HepG2 (cell line): ENCODE data around the gene WDCP. TPM values are rescaled to one million over a fixed set of nuclear protein-coding genes. Genes with fewer than 3 reads are reported as not detected.

Experiments used
- AGO2 ChIP-seq: fragments of 200-400 bp; formaldehyde crosslinking; optimal IDR thresholded peaks from 2 replicates; pipeline ENCODE3; 2017; ENCODE audit warnings: mild to moderate bottlenecking, low read depth, low read length, moderate library complexity
- BCL6 ChIP-seq: IDR thresholded peaks from 2 replicates; pipeline ENCODE4 v1.6.1; 2016; ENCODE audit warnings: missing genetic modification reagents, missing compliant biosample characterization
- CBX1 ChIP-seq: IDR thresholded peaks from one replicate; pipeline ENCODE4 v1.6.1; 2016; ENCODE audit warnings: antibody characterized with exemption, low read depth
- ERF ChIP-seq: IDR thresholded peaks from 2 replicates; pipeline ENCODE4 v1.6.1; 2018; ENCODE audit warnings: missing biosample characterization, missing genetic modification reagents
- ESRRA ChIP-seq: sonication (generic); formaldehyde crosslinking; IDR thresholded peaks from 2 replicates; pipeline ENCODE4 v1.5.1; 2020; ENCODE audit warnings: mild to moderate bottlenecking, low read depth, missing genetic modification reagents
- JARID2 ChIP-seq: sonication (generic); formaldehyde crosslinking; IDR thresholded peaks from 2 replicates; pipeline ENCODE4 v1.8.1; 2023; ENCODE audit warnings: missing genetic modification reagents, inconsistent platforms; ENCODE audit not compliant: insufficient replicate concordance
- KDM1A ChIP-seq: IDR thresholded peaks from 2 replicates; pipeline ENCODE4 v1.6.1; 2016; ENCODE audit warnings: missing compliant biosample characterization
- KLF11 ChIP-seq: IDR thresholded peaks from 2 replicates; pipeline ENCODE4 v1.6.1; 2016; ENCODE audit warnings: missing compliant biosample characterization
- KMT2A ChIP-seq: sonication (generic); formaldehyde crosslinking; IDR thresholded peaks from 2 replicates; pipeline ENCODE4 v1.4.0; 2020; ENCODE audit warnings: missing genetic modification reagents
- MXD4 ChIP-seq: IDR thresholded peaks from 2 replicates; pipeline ENCODE4 v1.6.1; 2016; ENCODE audit warnings: mild to moderate bottlenecking, missing biosample characterization, missing genetic modification reagents
- NAIF1 ChIP-seq: sonication (generic); formaldehyde crosslinking; IDR thresholded peaks from 2 replicates; pipeline ENCODE4 v1.5.0; 2020; ENCODE audit warnings: mild to moderate bottlenecking, missing genetic modification reagents, borderline replicate concordance
- NR1H2 ChIP-seq: sonication (generic); formaldehyde crosslinking; IDR thresholded peaks from 2 replicates; pipeline ENCODE4 v1.8.1; 2022; ENCODE audit warnings: low read depth, missing genetic modification reagents, borderline replicate concordance
- PAF1 ChIP-seq: IDR thresholded peaks from 2 replicates; pipeline ENCODE4 v1.6.1; 2016; ENCODE audit warnings: missing genetic modification reagents, missing compliant biosample characterization
- TBP ChIP-seq: sonication (generic); formaldehyde crosslinking; IDR thresholded peaks from 2 replicates; pipeline ENCODE4 v1.5.0; 2020; ENCODE audit warnings: missing genetic modification reagents
- ZBTB21 ChIP-seq: sonication (generic); formaldehyde crosslinking; IDR thresholded peaks from 2 replicates; pipeline ENCODE4 v1.4.0; 2020; ENCODE audit warnings: missing genetic modification reagents
- ZNF205 ChIP-seq: IDR thresholded peaks from 2 replicates; pipeline ENCODE4 v1.6.1; 2018; ENCODE audit warnings: missing biosample characterization, missing genetic modification reagents
- ZNF354B ChIP-seq: sonication (generic); formaldehyde crosslinking; IDR thresholded peaks from 2 replicates; pipeline ENCODE4 v1.8.0; 2022; ENCODE audit warnings: mild to moderate bottlenecking, missing genetic modification reagents
- ZNF557 ChIP-seq: sonication (generic); formaldehyde crosslinking; IDR thresholded peaks from 2 replicates; pipeline ENCODE4 v1.4.0; 2020; ENCODE audit warnings: missing genetic modification reagents
- ZNF569 ChIP-seq: sonication (generic); formaldehyde crosslinking; IDR thresholded peaks from 2 replicates; pipeline ENCODE4 v1.5.0; 2020; ENCODE audit warnings: mild to moderate bottlenecking, missing genetic modification reagents, moderate library complexity, borderline replicate concordance
- polyA plus RNA-seq, 8 experiments: library from polyadenylated mRNA; depleted of rRNA in 3 of 8; stranded (reverse) in 7 of 8; unstranded in 1 of 8; fragments of >200 nt; fragmentation: Illumina TruSeq in 4 of 8; extraction: Trizol in 4 of 8; gene quantifications; 2 replicates each; pipeline versions ENCODE4 v1.2.1 to v1.2.3, GENCODE V29; 2011 to 2016; ENCODE audit warnings: low read depth in 4 of 8, missing spikeins in 1 of 8, mixed read lengths in 1 of 8; ENCODE audit not compliant: insufficient read depth in 1 of 8
- total RNA-seq, 5 experiments: library from RNA; depleted of rRNA; stranded (reverse); fragments of >200 nt; fragmentation: Illumina TruSeq; extraction: Trizol; gene quantifications; 2 replicates each; pipeline ENCODE4 v1.2.3, GENCODE V29; 2016; ENCODE audit warnings: low read depth in 1 of 5
- TF ChIP-seq, protein P1 (sequence below): sonication (generic); formaldehyde crosslinking; IDR thresholded peaks from 2 replicates; pipeline ENCODE4 v1.4.0; 2020; ENCODE audit warnings: mild to moderate bottlenecking, missing genetic modification reagents
- TF ChIP-seq, protein P2 (sequence below): sonication (generic); formaldehyde crosslinking; IDR thresholded peaks from 2 replicates; pipeline ENCODE4 v1.4.0; 2020; ENCODE audit warnings: low read depth, missing genetic modification reagents
- TF ChIP-seq, protein P3 (sequence below): sonication (generic); formaldehyde crosslinking; IDR thresholded peaks from 2 replicates; pipeline ENCODE4 v1.5.0; 2020; ENCODE audit warnings: missing genetic modification reagents, mild to moderate bottlenecking, borderline replicate concordance
- TF ChIP-seq, protein P4 (sequence below): sonication (generic); formaldehyde crosslinking; IDR thresholded peaks from 2 replicates; pipeline ENCODE4 v1.4.0; 2020; ENCODE audit warnings: mild to moderate bottlenecking, missing genetic modification reagents

WDCP gene
- total and polyA plus RNA-seq, 2 of the 13 experiments (the other 11 are each of a cell fraction or from before 2014, with no cell fraction given), result 17.4 to 22.6 TPM

DNA sequence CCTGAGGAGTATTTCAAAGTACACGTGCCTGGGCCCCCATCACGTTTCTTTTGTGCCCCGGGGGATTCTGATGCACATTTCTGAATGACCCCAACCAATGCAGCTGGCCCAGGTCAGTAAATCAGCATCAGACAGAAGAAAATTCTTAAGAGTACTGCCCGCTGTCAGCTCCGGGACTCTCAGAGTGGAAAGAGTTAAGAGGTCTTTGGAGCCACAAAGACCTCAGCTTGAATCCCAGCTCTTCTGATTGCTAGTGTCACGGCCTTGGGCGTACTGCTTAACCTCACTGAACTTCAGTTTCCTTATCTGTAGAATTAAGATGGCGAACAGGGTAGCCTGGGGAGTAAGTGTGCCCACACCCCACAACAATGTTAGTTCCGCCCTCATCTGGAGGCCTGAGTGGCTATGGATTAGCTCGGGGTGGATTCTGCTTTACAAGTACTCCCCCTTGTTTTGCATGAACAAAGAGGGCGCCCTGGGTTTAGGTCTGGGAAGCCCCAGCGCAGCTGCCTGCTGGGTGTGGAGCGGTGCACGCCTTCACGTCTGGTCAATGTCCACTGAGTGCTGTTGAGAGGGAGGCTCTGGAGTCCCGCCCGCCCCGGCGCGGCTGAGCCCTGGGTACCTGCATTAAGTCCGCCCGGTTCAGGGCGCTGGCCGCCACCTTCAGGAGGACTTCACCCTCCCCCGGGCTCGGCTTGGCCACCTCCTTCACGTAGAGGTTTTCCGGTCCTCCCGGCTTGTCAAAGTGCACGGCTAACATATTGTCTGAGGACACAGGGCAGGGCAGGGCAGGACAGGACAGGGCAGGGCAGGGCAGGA is 36.6 kb upstream of the WDCP start (continued):
- TF ChIP-seq TBP, result 0 out of 2 replicates have a peak, but pooled peaks have one; percentile 33
- peak; percentile 56; the same call in 1 of the 2 replicates for TF ChIP-seq ZBTB21 (CRISPR knock-in tag)
- TF ChIP-seq ERF (CRISPR knock-in tag), result peak; percentile 67; the same call in 1 of the 2 replicates
- TF ChIP-seq NR1H2 (CRISPR knock-in tag), result no peak
- TF ChIP-seq ESRRA (CRISPR knock-in tag), result peak; percentile 88; the same call in 1 of the 2 replicates
- TF ChIP-seq AGO2, result peak; percentile 89
- TF ChIP-seq ZNF557 (CRISPR knock-in tag), result peak; percentile 27
- TF ChIP-seq, protein P1, sequence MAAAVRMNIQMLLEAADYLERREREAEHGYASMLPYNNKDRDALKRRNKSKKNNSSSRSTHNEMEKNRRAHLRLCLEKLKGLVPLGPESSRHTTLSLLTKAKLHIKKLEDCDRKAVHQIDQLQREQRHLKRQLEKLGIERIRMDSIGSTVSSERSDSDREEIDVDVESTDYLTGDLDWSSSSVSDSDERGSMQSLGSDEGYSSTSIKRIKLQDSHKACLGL (CRISPR knock-in tag), result no peak
- TF ChIP-seq, protein P2, sequence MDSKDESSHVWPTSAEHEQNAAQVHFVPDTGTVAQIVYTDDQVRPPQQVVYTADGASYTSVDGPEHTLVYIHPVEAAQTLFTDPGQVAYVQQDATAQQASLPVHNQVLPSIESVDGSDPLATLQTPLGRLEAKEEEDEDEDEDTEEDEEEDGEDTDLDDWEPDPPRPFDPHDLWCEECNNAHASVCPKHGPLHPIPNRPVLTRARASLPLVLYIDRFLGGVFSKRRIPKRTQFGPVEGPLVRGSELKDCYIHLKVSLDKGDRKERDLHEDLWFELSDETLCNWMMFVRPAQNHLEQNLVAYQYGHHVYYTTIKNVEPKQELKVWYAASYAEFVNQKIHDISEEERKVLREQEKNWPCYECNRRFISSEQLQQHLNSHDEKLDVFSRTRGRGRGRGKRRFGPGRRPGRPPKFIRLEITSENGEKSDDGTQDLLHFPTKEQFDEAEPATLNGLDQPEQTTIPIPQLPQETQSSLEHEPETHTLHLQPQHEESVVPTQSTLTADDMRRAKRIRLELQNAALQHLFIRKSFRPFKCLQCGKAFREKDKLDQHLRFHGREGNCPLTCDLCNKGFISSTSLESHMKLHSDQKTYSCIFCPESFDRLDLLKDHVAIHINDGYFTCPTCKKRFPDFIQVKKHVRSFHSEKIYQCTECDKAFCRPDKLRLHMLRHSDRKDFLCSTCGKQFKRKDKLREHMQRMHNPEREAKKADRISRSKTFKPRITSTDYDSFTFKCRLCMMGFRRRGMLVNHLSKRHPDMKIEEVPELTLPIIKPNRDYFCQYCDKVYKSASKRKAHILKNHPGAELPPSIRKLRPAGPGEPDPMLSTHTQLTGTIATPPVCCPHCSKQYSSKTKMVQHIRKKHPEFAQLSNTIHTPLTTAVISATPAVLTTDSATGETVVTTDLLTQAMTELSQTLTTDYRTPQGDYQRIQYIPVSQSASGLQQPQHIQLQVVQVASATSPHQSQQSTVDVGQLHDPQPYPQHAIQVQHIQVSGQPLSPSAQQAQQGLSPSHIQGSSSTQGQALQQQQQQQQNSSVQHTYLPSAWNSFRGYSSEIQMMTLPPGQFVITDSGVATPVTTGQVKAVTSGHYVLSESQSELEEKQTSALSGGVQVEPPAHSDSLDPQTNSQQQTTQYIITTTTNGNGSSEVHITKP (CRISPR knock-in tag), result peak; percentile 74; the same call in 1 of the 2 replicates
- peak; percentile 83 for TF ChIP-seq KMT2A (CRISPR knock-in tag)
- TF ChIP-seq KDM1A (CRISPR knock-in tag), result no peak
- no peak for TF ChIP-seq JARID2 (CRISPR knock-in tag)
- TF ChIP-seq, protein P3, sequence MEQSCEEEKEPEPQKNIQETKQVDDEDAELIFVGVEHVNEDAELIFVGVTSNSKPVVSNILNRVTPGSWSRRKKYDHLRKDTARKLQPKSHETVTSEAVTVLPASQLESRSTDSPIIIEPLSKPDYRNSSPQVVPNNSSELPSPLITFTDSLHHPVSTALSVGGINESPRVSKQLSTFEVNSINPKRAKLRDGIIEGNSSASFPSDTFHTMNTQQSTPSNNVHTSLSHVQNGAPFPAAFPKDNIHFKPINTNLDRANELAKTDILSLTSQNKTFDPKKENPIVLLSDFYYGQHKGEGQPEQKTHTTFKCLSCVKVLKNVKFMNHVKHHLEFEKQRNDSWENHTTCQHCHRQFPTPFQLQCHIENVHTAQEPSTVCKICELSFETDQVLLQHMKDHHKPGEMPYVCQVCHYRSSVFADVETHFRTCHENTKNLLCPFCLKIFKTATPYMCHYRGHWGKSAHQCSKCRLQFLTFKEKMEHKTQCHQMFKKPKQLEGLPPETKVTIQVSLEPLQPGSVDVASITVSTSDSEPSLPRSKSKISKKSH (CRISPR knock-in tag), result no peak
- TF ChIP-seq ZNF205, result peak; percentile 41; the same call in 1 of the 2 replicates
- no peak; the same call in 1 of the 2 replicates for TF ChIP-seq ZNF354B (CRISPR knock-in tag)
- TF ChIP-seq NAIF1 (CRISPR knock-in tag), result peak; percentile 72; the same call in 1 of the 2 replicates
- peak; percentile 38; the same call in 1 of the 2 replicates for TF ChIP-seq BCL6 (CRISPR knock-in tag)
- TF ChIP-seq, protein P4, sequence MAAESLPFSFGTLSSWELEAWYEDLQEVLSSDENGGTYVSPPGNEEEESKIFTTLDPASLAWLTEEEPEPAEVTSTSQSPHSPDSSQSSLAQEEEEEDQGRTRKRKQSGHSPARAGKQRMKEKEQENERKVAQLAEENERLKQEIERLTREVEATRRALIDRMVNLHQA (CRISPR knock-in tag), result 0 out of 2 replicates have a peak, but pooled peaks have one; percentile 68
- peak; percentile 31; the same call in 1 of the 2 replicates for TF ChIP-seq ZNF569 (CRISPR knock-in tag)
- 0 out of 2 replicates have a peak, but pooled peaks have one; percentile 74 for TF ChIP-seq KLF11 (CRISPR knock-in tag)
- TF ChIP-seq CBX1, result peak; percentile 80
- TF ChIP-seq MXD4 (CRISPR knock-in tag), result peak; percentile 84
- TF ChIP-seq PAF1 (CRISPR knock-in tag), result no peak
